Osteocyte (in vitro differentiated cells): Measurements from ENCODE around the gene NPNT. TPM values are rescaled to one million over a fixed set of nuclear protein-coding genes. Genes with fewer than 3 reads are reported as not detected.
A peak's percentile ranks its signal among the peaks of the same experiment; 100 is the strongest.

Source experiments
- DNase-seq: peaks from one replicate; pipeline ENCODE4 v3.0.0; 2021; ENCODE audit warnings: mixed read lengths; ENCODE audit not compliant: unreplicated experiment; ENCODE audit errors: extremely low spot score
- H3K27ac Mint-ChIP-seq: one replicate; pipeline ENCODE4 v1.8.0; 2021; ENCODE audit warnings: mild to moderate bottlenecking, mixed read lengths; ENCODE audit not compliant: unreplicated experiment
- H3K27me3 Mint-ChIP-seq: one replicate; pipeline ENCODE4 v1.8.0; 2021; ENCODE audit warnings: mixed read lengths; ENCODE audit not compliant: unreplicated experiment
- H3K36me3 Mint-ChIP-seq: one replicate; pipeline ENCODE4 v1.8.0; 2021; ENCODE audit warnings: mixed read lengths; ENCODE audit not compliant: unreplicated experiment
- H3K4me1 Mint-ChIP-seq: one replicate; pipeline ENCODE4 v1.8.0; 2021; ENCODE audit warnings: mixed read lengths; ENCODE audit not compliant: unreplicated experiment
- H3K4me3 Mint-ChIP-seq: one replicate; pipeline ENCODE4 v1.8.0; 2021; ENCODE audit warnings: mild to moderate bottlenecking, moderate library complexity, mixed read lengths; ENCODE audit not compliant: unreplicated experiment
- H3K9me3 Mint-ChIP-seq: one replicate; pipeline ENCODE4 v1.8.0; 2021; ENCODE audit warnings: mixed read lengths; ENCODE audit not compliant: unreplicated experiment
- CTCF ChIP-seq: fragments of 200-600 bp; sonication (generic); IDR thresholded peaks from 2 replicates; pipeline ENCODE4 v1.5.0; 2021; ENCODE audit warnings: antibody characterized with exemption, mild to moderate bottlenecking, moderate library complexity
- total RNA-seq: library from RNA; stranded (reverse); gene quantifications from 2 replicates; pipeline ENCODE4 v1.2.1, GENCODE V29; 2021

The NPNT gene
- total RNA-seq, 1 donor from 2014 or later = not detected

- peaks cover 6% of the 10 kb centered on the region for H3K4me1 Mint-ChIP-seq
- TF ChIP-seq CTCF = no peak
- H3K27ac Mint-ChIP-seq = no peak overlapping the region
- DNase-seq = no peak
- H3K36me3 Mint-ChIP-seq = peaks cover 19% of the 10 kb centered on the region
- no peak overlapping the region for H3K4me3 Mint-ChIP-seq
- H3K27me3 Mint-ChIP-seq = no peaks in the 10 kb centered on the region
- H3K9me3 Mint-ChIP-seq = peaks cover 45% of the 10 kb centered on the region
Observed at GRCh38 chr4:105858466-105859040, 36.7 kb upstream of the NPNT start.

GRCh38 chr4:105859233-105859632, 36.0 kb upstream of the NPNT start:
- H3K9me3 Mint-ChIP-seq = peaks cover 38% of the 10 kb centered on the region

GRCh38 chr4:105870963-105871362, 24.3 kb upstream of the NPNT start:
- H3K27ac Mint-ChIP-seq = no peak overlapping the region
- peaks cover 35% of the 10 kb centered on the region for H3K27me3 Mint-ChIP-seq
- H3K36me3 Mint-ChIP-seq = no peaks in the 10 kb centered on the region
- no peak for TF ChIP-seq CTCF
- H3K4me1 Mint-ChIP-seq = no peaks in the 10 kb centered on the region
- no peaks in the 10 kb centered on the region for H3K9me3 Mint-ChIP-seq
- no peak overlapping the region for H3K4me3 Mint-ChIP-seq
- DNase-seq = no peak

More at GRCh38 chr4:105859233-105859632, 36.0 kb upstream of the NPNT start:
- Mint-ChIP-seq H3K4me1 (peaks cover 6% of the 10 kb centered on the region), H3K27ac (peak overlapping the region; percentile 28), H3K27me3 (no peaks in the 10 kb centered on the region), H3K4me3 (no peak overlapping the region), H3K36me3 (peaks cover 19% of the 10 kb centered on the region)
- no peak for TF ChIP-seq CTCF
- DNase-seq = no peak

- Mint-ChIP-seq H3K4me3 (no peak overlapping the region), H3K4me1 (no peaks in the 10 kb centered on the region), H3K27me3 (peaks cover 35% of the 10 kb centered on the region), H3K27ac (no peak overlapping the region), H3K36me3 (no peaks in the 10 kb centered on the region), H3K9me3 (no peaks in the 10 kb centered on the region)
- TF ChIP-seq CTCF = no peak
- DNase-seq = no peak
Observed at GRCh38 chr4:105871997-105872396, 23.3 kb upstream of the NPNT start.

GRCh38 chr4:105875233-105875632, 20.0 kb upstream of the NPNT start:
- TF ChIP-seq CTCF = no peak
- H3K4me1 Mint-ChIP-seq = no peaks in the 10 kb centered on the region
- H3K36me3 Mint-ChIP-seq = no peaks in the 10 kb centered on the region
- peaks cover 24% of the 10 kb centered on the region for H3K27me3 Mint-ChIP-seq
- DNase-seq = no peak
- H3K4me3 Mint-ChIP-seq = no peak overlapping the region
- no peak overlapping the region for H3K27ac Mint-ChIP-seq
- no peaks in the 10 kb centered on the region for H3K9me3 Mint-ChIP-seq
